Sigmoid colon (tissue), 7 donors: ENCODE measurements around the gene FGF12. TPM values are rescaled to one million over a fixed set of nuclear protein-coding genes. Genes with fewer than 3 reads are reported as not detected.

Experiments
- DNase-seq: peaks from one replicate; pipeline ENCODE4 v3.0.0-alpha.2; 2019
- H3K27ac ChIP-seq, 4 donors: fragments of 200-600 bp; sonication (generic); one replicate each; pipeline ENCODE4 v1.5.1; 2016 to 2019; ENCODE audit warnings: mild to moderate bottlenecking in 1 of 4
- H3K27me3 ChIP-seq, 3 donors: fragments of 200-600 bp; sonication (generic); one replicate each; pipeline ENCODE4 v1.5.1; 2019; ENCODE audit warnings: mild to moderate bottlenecking in 1 of 3
- H3K36me3 ChIP-seq, 4 donors: fragments of 200-600 bp; sonication (generic); one replicate each; pipeline ENCODE4 v1.5.1; 2016 to 2019
- H3K4me1 ChIP-seq, 4 donors: fragments of 200-600 bp; sonication (generic); one replicate each; pipeline ENCODE4 v1.5.1; 2017 to 2019
- H3K4me3 ChIP-seq, 4 donors: fragments of 200-600 bp; sonication (generic); one replicate each; pipeline ENCODE4 v1.5.1; 2017 to 2019; ENCODE audit warnings: mild to moderate bottlenecking in 2 of 4, moderate library complexity in 1 of 4
- H3K9me3 ChIP-seq, 4 donors: fragments of 200-600 bp in 3 of 4; sonication (generic) in 3 of 4; one replicate each; pipeline versions ENCODE4 v1.5.1 to v1.6.1; 2013 to 2019
- CTCF ChIP-seq, 4 experiments: fragments of 450-650 bp in 3 of 4; fragments of 200-600 bp in 1 of 4; IDR thresholded peaks; one replicate each; pipeline ENCODE4 v1.5.1; 2016 to 2019; ENCODE audit warnings: antibody characterized with exemption in 4 of 4, mild to moderate bottlenecking in 3 of 4, moderate library complexity in 2 of 4
- EP300 ChIP-seq, 4 donors: sonication (generic); formaldehyde crosslinking; IDR thresholded peaks; one replicate each; pipeline ENCODE4 v1.6.1; 2017; ENCODE audit warnings: antibody characterized with exemption in 4 of 4
- POLR2A ChIP-seq, 2 donors: fragments of 450-650 bp; IDR thresholded peaks; one replicate each; pipeline ENCODE4 v1.6.1; 2016; ENCODE audit warnings: antibody characterized with exemption in 2 of 2, mild to moderate bottlenecking in 2 of 2, moderate library complexity in 2 of 2
- POLR2AphosphoS5 ChIP-seq, 4 donors: sonication (generic); formaldehyde crosslinking; IDR thresholded peaks; one replicate each; pipeline ENCODE4 v1.6.1; 2017; ENCODE audit warnings: antibody characterized with exemption in 4 of 4
- WGBS, 2 donors: extraction: QIAGEN DNeasy Blood & Tissue Kit; methylation state at CpG; one replicate each; pipeline ENCODE4 v1.1.7; 2013; 5-methylcytosine and 5-hydroxymethylcytosine counted together
- intact Hi-C: fragments of 100-400 bp; cut with DNase I; formaldehyde crosslinking; loops from one replicate; pipeline ENCODE4 v1.15.1; 2023
- polyA plus RNA-seq, 3 donors: library from polyadenylated mRNA; stranded (reverse); fragments of 200-250 nt; gene quantifications; one replicate each; pipeline ENCODE4 v1.2.3, GENCODE V29; 2013
- total RNA-seq, 4 donors: library from RNA; depleted of rRNA; stranded (reverse); fragments of >200 nt; gene quantifications; one replicate each; pipeline ENCODE4 v1.1.0, GENCODE V29; 2016
- donor health status: healthy with polysubstance abuse.
- donor health status: Bipolar disorder and iron deficiency.
- donor health status: healthy.

The FGF12 gene
- total and polyA plus RNA-seq, 7 donors: 0.32 to 7.8 (median 1.8) TPM

- TF ChIP-seq CTCF (IDR thresholded peaks at IDR 0.05): peak; percentile 15 to 80 (median 65)
- no peak for TF ChIP-seq POLR2AphosphoS5 (IDR thresholded peaks at IDR 0.05)
- H3K36me3 ChIP-seq: no peaks in the 10 kb centered on the region
- intact Hi-C loops: loop anchor here (10.0 kb wide), 2 partner anchors 337 to 1107 kb away; no protein-coding TSS in a partner anchor
These were observed 259.9 kb downstream of the FGF12 start for GRCh38 chr3:192467230-192468140.

GRCh38 chr3:192449036-192449435 lies 278.3 kb downstream of the FGF12 start:
- intact Hi-C loops: no loop called here
- no peak overlapping the region for H3K4me3 ChIP-seq
- H3K27me3 ChIP-seq: peaks cover 0 to 27% (median 7%) of the 10 kb centered on the region in 3 donors
- no peaks in the 10 kb centered on the region for H3K36me3 ChIP-seq
- H3K4me1 ChIP-seq: no peaks in the 10 kb centered on the region
- TF ChIP-seq POLR2AphosphoS5 (IDR thresholded peaks at IDR 0.05) (no peak), CTCF (IDR thresholded peaks at IDR 0.05) (no peak), EP300 (IDR thresholded peaks at IDR 0.05) (no peak), POLR2A (IDR thresholded peaks at IDR 0.05) (no peak)
- no peak overlapping the region for H3K27ac ChIP-seq
- 55 to 77% methylated on average over 4 of the region's 4 CpGs for WGBS, 2 donors
- DNase-seq: no peak
- H3K9me3 ChIP-seq: no peaks in the 10 kb centered on the region

More at GRCh38 chr3:192467230-192468140, 259.9 kb downstream of the FGF12 start:
- H3K27me3 ChIP-seq: peaks cover 0 to 15% (median 0%) of the 10 kb centered on the region in 3 donors
- no peak overlapping the region for H3K4me3 ChIP-seq
- H3K9me3 ChIP-seq: no peaks in the 10 kb centered on the region
- DNase-seq: no peak
- H3K27ac ChIP-seq: no peak overlapping the region
- H3K4me1 ChIP-seq: no peaks in the 10 kb centered on the region
- 15 to 27% methylated on average over 13 of the region's 13 CpGs for WGBS, 2 donors

GRCh38 chr3:192445770-192446644 lies 281.3 kb downstream of the FGF12 start:
- no peaks in the 10 kb centered on the region for H3K36me3 ChIP-seq
- no peak overlapping the region for H3K27ac ChIP-seq
- DNase-seq: no peak
- H3K4me3 ChIP-seq: no peak overlapping the region
- no peaks in the 10 kb centered on the region for H3K4me1 ChIP-seq
- intact Hi-C loops: loop anchor here (2.0 kb wide), 1 partner anchor 315 kb away; no protein-coding TSS in a partner anchor
- no peaks in the 10 kb centered on the region for H3K9me3 ChIP-seq
- WGBS, 2 donors: 34 to 47% methylated on average over 10 of the region's 10 CpGs
- H3K27me3 ChIP-seq: peaks cover 0 to 27% (median 7%) of the 10 kb centered on the region in 3 donors
- TF ChIP-seq POLR2A (IDR thresholded peaks at IDR 0.05) (no peak), EP300 (IDR thresholded peaks at IDR 0.05) (no peak), POLR2AphosphoS5 (IDR thresholded peaks at IDR 0.05) (no peak), CTCF (IDR thresholded peaks at IDR 0.05) (no peak)

GRCh38 chr3:192444791-192445106 lies 282.6 kb downstream of the FGF12 start:
- intact Hi-C loops: loop anchor here (2.0 to 5.0 kb wide), 3 partner anchors 257 to 1027 kb away; no protein-coding TSS in a partner anchor
- Histone ChIP-seq H3K9me3 (no peaks in the 10 kb centered on the region), H3K4me1 (no peaks in the 10 kb centered on the region), H3K27me3 (peaks cover 0 to 27% (median 7%) of the 10 kb centered on the region in 3 donors), H3K36me3 (no peaks in the 10 kb centered on the region), H3K27ac (no peak overlapping the region), H3K4me3 (no peak overlapping the region)
- WGBS, 2 donors: 33 to 34% methylated on average over 4 of the region's 4 CpGs
- no peak for DNase-seq
- TF ChIP-seq POLR2A (IDR thresholded peaks at IDR 0.05): no peak
- no peak for TF ChIP-seq POLR2AphosphoS5 (IDR thresholded peaks at IDR 0.05)
- no peak for TF ChIP-seq EP300 (IDR thresholded peaks at IDR 0.05)
- no peak for TF ChIP-seq CTCF (IDR thresholded peaks at IDR 0.05)
